K562 (cell line): Measurements from ENCODE around the gene BCAS3. TPM values are rescaled to one million over a fixed set of nuclear protein-coding genes. Genes with fewer than 3 reads are reported as not detected.
A peak's percentile ranks its signal among the peaks of the same experiment; 100 is the strongest.

Experiments
- ATAC-seq: fragments of 200-7000 bp; cut with Tn5 transposase; 3 replicates; pipeline ENCODE4 v1.9.1; 2020; ENCODE audit warnings: moderate library complexity
- BruUV-seq: library from RNA; stranded (reverse); fragments of 400-500 nt; replicated peaks from 2 replicates; lab custom pipeline; 2021; lab: Mats Ljungman, UMichigan
- CTCF ChIA-PET: fragments of 300-600 bp; formaldehyde crosslinking; extraction: SDS; loops from one replicate; lab custom pipeline; 2021; ENCODE audit warnings: low intra/inter-chr PET ratio; lab: Yijun Ruan, JAX
- POLR2A ChIA-PET: fragments of 300-600, 350-650 bp; sonication (Branson Sonifier 250); formaldehyde crosslinking; extraction: SDS; loops from one replicate; lab custom pipeline; 2021; ENCODE audit warnings: antibody characterized with exemption, inconsistent platforms; lab: Yijun Ruan, JAX
- DNase-seq, 4 experiments: peaks; one replicate each; pipeline versions ENCODE4 v3.0.0 to v3.0.0-alpha.2; 2011 to 2018; ENCODE audit warnings: low spot score in 3 of 4, mixed read lengths in 3 of 4; ENCODE audit errors: extremely low read depth in 1 of 4
- FAIRE-seq: peaks from 2 replicates; lab custom pipeline; 2011; peaks lifted over from hg19 to GRCh38; lab: Jason Lieb, UNC
- H2AFZ ChIP-seq: 2 replicates; pipeline ENCODE4 v1.6.0; 2011; ENCODE audit warnings: low read depth, low read length, control low read depth, inconsistent platforms
- H3K27ac ChIP-seq: fragments of 200-600 bp; 3 replicates; pipeline ENCODE4 v1.8.0; 2011; ENCODE audit warnings: low read depth, mild to moderate bottlenecking, control low read depth, inconsistent platforms, low read length, moderate library complexity, mixed read lengths; ENCODE audit errors: extremely low read depth
- H3K27me3 ChIP-seq, 2 experiments: fragments of 300-600 bp in 1 of 2; 2 replicates in 1 of 2; 3 replicates in 1 of 2; pipeline versions ENCODE4 v1.6.0 to v1.8.0; 2011; ENCODE audit warnings: inconsistent platforms in 2 of 2, low read length in 2 of 2, mild to moderate bottlenecking in 1 of 2, mixed read lengths in 1 of 2, moderate library complexity in 1 of 2; ENCODE audit not compliant: control insufficient read depth in 2 of 2, insufficient read depth in 2 of 2
- H3K36me3 ChIP-seq: fragments of 300-600 bp; 3 replicates; pipeline ENCODE4 v1.8.0; 2011; ENCODE audit warnings: mild to moderate bottlenecking, low read length, inconsistent platforms; ENCODE audit not compliant: control insufficient read depth, insufficient read depth
- H3K4me1 ChIP-seq, 2 experiments: fragments of 200-600 bp in 1 of 2; replicated peaks in 1 of 2; 2 replicates in 1 of 2; 3 replicates in 1 of 2; pipeline versions ENCODE4 v1.5.1 to v1.8.0; 2011; ENCODE audit warnings: inconsistent platforms in 2 of 2, low read length in 2 of 2, mild to moderate bottlenecking in 1 of 2, mixed read lengths in 1 of 2, moderate library complexity in 1 of 2; ENCODE audit not compliant: control insufficient read depth in 2 of 2, insufficient read depth in 2 of 2
- H3K4me2 ChIP-seq: 2 replicates; pipeline ENCODE4 v1.6.1; 2011; ENCODE audit warnings: low read length, control low read depth, inconsistent platforms, mixed read lengths; ENCODE audit not compliant: insufficient read depth
- H3K4me3 ChIP-seq: fragments of 200-600 bp; sonication (generic), shearing (Covaris generic); 2 replicates; pipeline ENCODE4 v1.5.1; 2016; ENCODE audit warnings: control low read depth, inconsistent platforms
- H3K79me2 ChIP-seq: fragments of 200-600 bp; 3 replicates; pipeline ENCODE4 v1.8.0; 2011; ENCODE audit warnings: low read length, inconsistent platforms; ENCODE audit not compliant: control insufficient read depth, insufficient read depth
- H3K9ac ChIP-seq, 2 experiments: 2 replicates each; pipeline versions ENCODE4 v1.6.0 to v1.6.1; 2011; ENCODE audit warnings: low read depth in 2 of 2, low read length in 2 of 2, control low read depth in 1 of 2, inconsistent platforms in 1 of 2, mild to moderate bottlenecking in 1 of 2, mixed read lengths in 1 of 2; ENCODE audit not compliant: insufficient read depth in 1 of 2
- H3K9me1 ChIP-seq: one replicate; pipeline ENCODE4 v1.6.0; 2011; ENCODE audit warnings: inconsistent platforms, mild to moderate bottlenecking, low read length, moderate library complexity; ENCODE audit not compliant: control insufficient read depth, insufficient read depth
- H3K9me3 ChIP-seq: replicated peaks from 2 replicates; pipeline ENCODE4 v1.5.1; 2011; ENCODE audit warnings: low read depth, low read length, inconsistent platforms; ENCODE audit not compliant: control insufficient read depth, insufficient read depth
- H4K20me1 ChIP-seq: replicated peaks from 2 replicates; pipeline ENCODE4 v1.6.1; 2011; ENCODE audit warnings: low read length, inconsistent platforms, mixed read lengths; ENCODE audit not compliant: control insufficient read depth, insufficient read depth
- ARID1B ChIP-seq: fragments of 450-650 bp; IDR thresholded peaks from 2 replicates; pipeline ENCODE4 v1.6.1; 2016; ENCODE audit warnings: antibody characterized with exemption, mild to moderate bottlenecking, inconsistent platforms
- C11orf30 ChIP-seq: fragments of 450-650 bp; IDR thresholded peaks from 2 replicates; pipeline ENCODE4 v1.6.1; 2016; ENCODE audit warnings: low read depth, mild to moderate bottlenecking
- MAFG ChIP-seq: fragments of 450-650 bp; conservative IDR thresholded peaks from 2 replicates; pipeline ENCODE4 v1.6.1; 2016; ENCODE audit warnings: missing genetic modification characterization, missing compliant biosample characterization
- NFIC ChIP-seq: fragments of 450-650 bp; IDR thresholded peaks from 2 replicates; pipeline ENCODE4 v1.6.1; 2017; ENCODE audit warnings: mild to moderate bottlenecking, inconsistent platforms
- PHF21A ChIP-seq: fragments of 450-650 bp; IDR thresholded peaks from 2 replicates; pipeline ENCODE4 v1.6.1; 2017; ENCODE audit warnings: low read depth, borderline replicate concordance
- ZFPM2 ChIP-seq: fragments of 250-450 bp; sonication (Bioruptor Pico); IDR thresholded peaks from 2 replicates; pipeline ENCODE4 v1.5.1; 2022; ENCODE audit warnings: mild to moderate bottlenecking
- ZNF316 ChIP-seq: fragments of 450-650 bp; IDR thresholded peaks from 2 replicates; pipeline ENCODE4 v1.6.1; 2016
- ZNF41 ChIP-seq: fragments of 250-450 bp; sonication (Bioruptor Pico); conservative IDR thresholded peaks from 2 replicates; pipeline ENCODE4 v1.4.0; 2020; ENCODE audit warnings: mild to moderate bottlenecking
- WGBS: fragments of 100-300 bp; shearing (Covaris generic); methylation state at CpG from one replicate; pipeline ENCODE4 v1.1.6; 2016; ENCODE audit warnings: low coverage, mixed read lengths; ENCODE audit not compliant: insufficient coverage; ENCODE audit errors: missing lambda C conversion rate; 5-methylcytosine and 5-hydroxymethylcytosine counted together
- in situ Hi-C: fragments of 300-500 bp; cut with MboI; formaldehyde crosslinking; loops from 4 replicates; pipeline ENCODE4 v1.15.0; 2018; ENCODE audit warnings: inconsistent platforms, mixed read lengths
- intact Hi-C: fragments of 100-400 bp; cut with micrococcal nuclease; formaldehyde crosslinking; loops from 2 replicates; pipeline ENCODE4 v1.14.2; 2022
- polyA plus RNA-seq, 8 experiments: library from polyadenylated mRNA; depleted of rRNA in 4 of 8; stranded (reverse) in 5 of 8; unstranded in 3 of 8; fragments of >200 nt; fragmentation: Nextera tagmentation in 2 of 8; fragmentation: Illumina TruSeq in 1 of 8; extraction: Ambion mirVana in 2 of 8; extraction: Trizol in 1 of 8; gene quantifications; 2 replicates each; pipeline versions ENCODE4 v1.2.1 to v1.2.3, GENCODE V29; 2011 to 2014; ENCODE audit warnings: inconsistent platforms in 1 of 8, missing spikeins in 1 of 8
- total RNA-seq, 7 experiments: library from RNA; depleted of rRNA in 6 of 7; stranded (reverse); fragments of >200 nt in 6 of 7; fragmentation: Illumina TruSeq in 2 of 7; extraction: Trizol in 2 of 7; gene quantifications; 2 replicates each; pipeline versions ENCODE4 v1.2.1 to v1.2.3, GENCODE V29; 2011 to 2021; ENCODE audit warnings: low replicate concordance in 1 of 7
- TF ChIP-seq, protein P1 (sequence below): IDR thresholded peaks from 2 replicates; pipeline ENCODE4 v1.6.1; 2011; ENCODE audit warnings: borderline replicate concordance, low read depth, mild to moderate bottlenecking, moderate library complexity, low read length; ENCODE audit not compliant: insufficient read depth, poor library complexity, severe bottlenecking

Gene BCAS3
- total and polyA plus RNA-seq, 9 of the 15 experiments (the other 6 are each of a cell fraction or from before 2014, with no cell fraction given) = 1.9 to 5.5 (median 3.5) TPM

DNA sequence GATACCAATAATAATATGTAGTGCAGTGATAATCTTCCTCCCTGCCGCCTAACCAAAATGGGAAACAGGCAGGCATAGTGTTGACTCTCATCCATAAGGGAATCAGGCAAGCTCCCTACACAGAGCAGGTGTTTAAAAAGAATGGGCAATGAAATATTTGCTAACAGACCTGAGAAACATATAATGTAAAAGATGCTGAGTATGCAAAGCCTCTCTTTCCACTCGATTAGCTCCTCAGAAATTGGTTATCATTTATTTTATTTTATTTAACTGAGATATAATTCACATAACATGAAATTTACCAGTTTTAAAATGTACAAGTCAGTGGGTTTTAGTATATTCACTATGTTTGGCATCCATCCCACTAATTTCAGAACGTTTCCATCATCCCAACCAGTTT lies 404.3 kb downstream of the BCAS3 start:
- ATAC-seq = no peak
- in situ Hi-C loops (no loop called here), intact Hi-C loops (no loop called here)
- FAIRE-seq = no peak
- no peak overlapping the region for H3K9ac ChIP-seq
- no peaks in the 10 kb centered on the region for H4K20me1 ChIP-seq
- CTCF ChIA-PET = no interaction called here
- H3K9me1 ChIP-seq = no peaks in the 10 kb centered on the region
- no peak overlapping the region for H3K4me3 ChIP-seq
- H3K27me3 ChIP-seq = no peaks in the 10 kb centered on the region; a peak in 1 of 5 replicates
- no peaks in the 10 kb centered on the region for H3K79me2 ChIP-seq
- 2% methylated on average over 3 of the region's 3 CpGs for WGBS
- POLR2A ChIA-PET = interaction anchor here (0.6 kb wide), 1 partner anchor 182 kb away, joined by 3 read pairs; no protein-coding TSS in a partner anchor
- H3K9me3 ChIP-seq = no peaks in the 10 kb centered on the region
- H3K4me2 ChIP-seq = no peak overlapping the region
- no peaks in the 10 kb centered on the region; a peak in 1 of 5 replicates for H3K4me1 ChIP-seq
- no peak overlapping the region for H2AFZ ChIP-seq
- DNase-seq = no peak
- no peak overlapping the region for H3K27ac ChIP-seq
- TF ChIP-seq PHF21A = no peak
- TF ChIP-seq ZNF316 = peak; percentile 45
- 0 out of 2 replicates have a peak, but pooled peaks have one; percentile 22 for TF ChIP-seq MAFG (tag)
- no peak for TF ChIP-seq NFIC
- peak; percentile 32; the same call in 1 of the 2 replicates for TF ChIP-seq C11orf30
- H3K36me3 ChIP-seq = no peaks in the 10 kb centered on the region
- no TSS peak for BruUV-seq

DNA sequence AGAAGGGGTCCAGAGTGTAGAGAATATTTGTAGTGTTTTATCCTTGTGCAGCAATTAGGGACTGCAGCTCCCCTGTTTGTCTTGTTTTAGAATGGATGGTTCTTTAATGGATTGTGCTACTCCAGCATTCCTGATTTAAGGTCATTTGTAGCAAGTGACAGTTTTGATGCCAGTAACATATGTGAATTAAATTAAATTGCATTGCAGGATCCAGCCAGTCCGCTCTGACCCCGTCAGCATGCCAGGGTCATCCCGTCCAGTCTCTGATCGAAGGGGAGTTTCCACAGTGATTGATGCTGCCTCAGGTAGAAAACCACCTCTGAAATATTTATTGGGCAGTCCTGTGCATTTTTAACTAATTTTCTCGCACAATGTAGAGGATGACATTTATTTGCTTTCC lies 406.6 kb downstream of the BCAS3 start:
- H2AFZ ChIP-seq = no peak overlapping the region
- H3K79me2 ChIP-seq = no peaks in the 10 kb centered on the region
- no peaks in the 10 kb centered on the region; a peak in 1 of 5 replicates for H3K27me3 ChIP-seq
- ATAC-seq (no peak), FAIRE-seq (no peak), DNase-seq (no peak)
- WGBS = 9% methylated on average over 5 of the region's 5 CpGs
- H3K27ac ChIP-seq = no peak overlapping the region
- ChIA-PET CTCF (no interaction called here), POLR2A (interaction anchor here (1.4 kb wide), 1 partner anchor 9 kb away, joined by 5 read pairs; no protein-coding TSS in a partner anchor)
- no peak for TF ChIP-seq ZNF41 (CRISPR knock-in tag)
- TF ChIP-seq ARID1B = no peak
- TF ChIP-seq ZFPM2 (CRISPR knock-in tag) = no peak
- TF ChIP-seq, protein P1, sequence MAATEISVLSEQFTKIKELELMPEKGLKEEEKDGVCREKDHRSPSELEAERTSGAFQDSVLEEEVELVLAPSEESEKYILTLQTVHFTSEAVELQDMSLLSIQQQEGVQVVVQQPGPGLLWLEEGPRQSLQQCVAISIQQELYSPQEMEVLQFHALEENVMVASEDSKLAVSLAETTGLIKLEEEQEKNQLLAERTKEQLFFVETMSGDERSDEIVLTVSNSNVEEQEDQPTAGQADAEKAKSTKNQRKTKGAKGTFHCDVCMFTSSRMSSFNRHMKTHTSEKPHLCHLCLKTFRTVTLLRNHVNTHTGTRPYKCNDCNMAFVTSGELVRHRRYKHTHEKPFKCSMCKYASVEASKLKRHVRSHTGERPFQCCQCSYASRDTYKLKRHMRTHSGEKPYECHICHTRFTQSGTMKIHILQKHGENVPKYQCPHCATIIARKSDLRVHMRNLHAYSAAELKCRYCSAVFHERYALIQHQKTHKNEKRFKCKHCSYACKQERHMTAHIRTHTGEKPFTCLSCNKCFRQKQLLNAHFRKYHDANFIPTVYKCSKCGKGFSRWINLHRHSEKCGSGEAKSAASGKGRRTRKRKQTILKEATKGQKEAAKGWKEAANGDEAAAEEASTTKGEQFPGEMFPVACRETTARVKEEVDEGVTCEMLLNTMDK = no peak
- H3K9me1 ChIP-seq = no peaks in the 10 kb centered on the region
- no peaks in the 10 kb centered on the region for H3K36me3 ChIP-seq
- no peak overlapping the region for H3K9ac ChIP-seq
- intact Hi-C loops (no loop called here), in situ Hi-C loops (no loop called here)
- H4K20me1 ChIP-seq = no peaks in the 10 kb centered on the region
- no peaks in the 10 kb centered on the region; a peak in 2 of 5 replicates for H3K4me1 ChIP-seq
- no peak overlapping the region for H3K4me2 ChIP-seq
- no TSS peak for BruUV-seq
- no peak overlapping the region for H3K4me3 ChIP-seq
- H3K9me3 ChIP-seq = no peaks in the 10 kb centered on the region
